ENCODE results near the gene SFT2D2.

SFT2D2 gene

GRCh38 chr1:168266644-168267186 lies 40.9 kb downstream of the SFT2D2 start:
- no peak overlapping the region for H3K27ac Mint-ChIP-seq
- H3K27me3 Mint-ChIP-seq = no peaks in the 10 kb centered on the region
- H3K4me3 Mint-ChIP-seq = no peak overlapping the region
- H3K36me3 Mint-ChIP-seq (ENCODE audit: low read depth) = peaks cover 23% of the 10 kb centered on the region
- H3K4me1 Mint-ChIP-seq (ENCODE audit: low read depth) = no peaks in the 10 kb centered on the region
- H3K9me3 Mint-ChIP-seq = peaks cover 5% of the 10 kb centered on the region

- Mint-ChIP-seq H3K36me3 (ENCODE audit: low read depth) (peaks cover 13% of the 10 kb centered on the region), H3K27me3 (no peaks in the 10 kb centered on the region), H3K27ac (no peak overlapping the region), H3K4me3 (no peak overlapping the region), H3K9me3 (peaks cover 5% of the 10 kb centered on the region), H3K4me1 (ENCODE audit: low read depth) (peaks cover 5% of the 10 kb centered on the region)
Measured at GRCh38 chr1:168271636-168272035, 45.8 kb downstream of the SFT2D2 start.

- Mint-ChIP-seq H3K4me1 (ENCODE audit: low read depth) (peaks cover 5% of the 10 kb centered on the region), H3K27me3 (no peaks in the 10 kb centered on the region), H3K4me3 (no peak overlapping the region), H3K9me3 (peaks cover 5% of the 10 kb centered on the region), H3K36me3 (ENCODE audit: low read depth) (peaks cover 19% of the 10 kb centered on the region), H3K27ac (no peak overlapping the region)
Measured at GRCh38 chr1:168273575-168273974, 47.8 kb downstream of the SFT2D2 start.

- no peaks in the 10 kb centered on the region for H3K9me3 Mint-ChIP-seq
- no peak overlapping the region for H3K27ac Mint-ChIP-seq
- H3K4me1 Mint-ChIP-seq (ENCODE audit: low read depth) = no peaks in the 10 kb centered on the region
- H3K27me3 Mint-ChIP-seq = no peaks in the 10 kb centered on the region
- peaks cover 22% of the 10 kb centered on the region for H3K36me3 Mint-ChIP-seq (ENCODE audit: low read depth)
- H3K4me3 Mint-ChIP-seq = no peak overlapping the region
Measured at GRCh38 chr1:168279253-168279652, 53.4 kb downstream of the SFT2D2 start.

GRCh38 chr1:168280296-168280927 lies 54.6 kb downstream of the SFT2D2 start, which contains the start of gene TBX19:
TSS of gene TBX19 (plus strand) at chr1:168280877. CDS start at chr1:168281091, 214 bp downstream.
- Mint-ChIP-seq H3K4me1 (ENCODE audit: low read depth) (no peaks in the 10 kb centered on the region), H3K27me3 (no peaks in the 10 kb centered on the region), H3K36me3 (ENCODE audit: low read depth) (peaks cover 19% of the 10 kb centered on the region), H3K9me3 (no peaks in the 10 kb centered on the region), H3K4me3 (no peak within 1 kb of the TSS), H3K27ac (no peak within 1 kb of the TSS)

- no peaks in the 10 kb centered on the region for H3K27me3 Mint-ChIP-seq
- peaks cover 5% of the 10 kb centered on the region for H3K4me1 Mint-ChIP-seq (ENCODE audit: low read depth)
- H3K27ac Mint-ChIP-seq = no peak overlapping the region
- no peak overlapping the region for H3K4me3 Mint-ChIP-seq
- H3K9me3 Mint-ChIP-seq = no peaks in the 10 kb centered on the region
- peaks cover 18% of the 10 kb centered on the region for H3K36me3 Mint-ChIP-seq (ENCODE audit: low read depth)
Measured at GRCh38 chr1:168281603-168282325, 56.0 kb downstream of the SFT2D2 start.

GRCh38 chr1:168285521-168285790 lies 59.7 kb downstream of the SFT2D2 start:
- Mint-ChIP-seq H3K36me3 (ENCODE audit: low read depth) (peaks cover 16% of the 10 kb centered on the region), H3K4me3 (no peak overlapping the region), H3K4me1 (ENCODE audit: low read depth) (peaks cover 13% of the 10 kb centered on the region), H3K9me3 (no peaks in the 10 kb centered on the region), H3K27me3 (no peaks in the 10 kb centered on the region), H3K27ac (no peak overlapping the region)

- Mint-ChIP-seq H3K4me1 (ENCODE audit: low read depth) (peaks cover 13% of the 10 kb centered on the region), H3K27me3 (no peaks in the 10 kb centered on the region), H3K4me3 (no peak overlapping the region), H3K27ac (no peak overlapping the region), H3K9me3 (no peaks in the 10 kb centered on the region), H3K36me3 (ENCODE audit: low read depth) (peaks cover 16% of the 10 kb centered on the region)
Measured at GRCh38 chr1:168285971-168286927, 60.4 kb downstream of the SFT2D2 start.

GRCh38 chr1:168287237-168287664 lies 61.4 kb downstream of the SFT2D2 start:
- Mint-ChIP-seq H3K9me3 (no peaks in the 10 kb centered on the region), H3K27me3 (no peaks in the 10 kb centered on the region), H3K27ac (no peak overlapping the region), H3K4me3 (no peak overlapping the region), H3K36me3 (ENCODE audit: low read depth) (peaks cover 10% of the 10 kb centered on the region), H3K4me1 (ENCODE audit: low read depth) (peaks cover 13% of the 10 kb centered on the region)

GRCh38 chr1:168288311-168289052 lies 62.7 kb downstream of the SFT2D2 start:
- Mint-ChIP-seq H3K9me3 (no peaks in the 10 kb centered on the region), H3K27ac (no peak overlapping the region), H3K27me3 (no peaks in the 10 kb centered on the region), H3K4me3 (no peak overlapping the region), H3K36me3 (ENCODE audit: low read depth) (peaks cover 10% of the 10 kb centered on the region), H3K4me1 (ENCODE audit: low read depth) (peaks cover 13% of the 10 kb centered on the region)

- Mint-ChIP-seq H3K4me3 (no peak overlapping the region), H3K27ac (no peak overlapping the region)
Measured at GRCh38 chr1:168291222-168291837, 65.5 kb downstream of the SFT2D2 start.

GRCh38 chr1:168293356-168293755 lies 67.6 kb downstream of the SFT2D2 start:
- no peaks in the 10 kb centered on the region for H3K4me1 Mint-ChIP-seq (ENCODE audit: low read depth)
- no peak overlapping the region for H3K27ac Mint-ChIP-seq
- H3K9me3 Mint-ChIP-seq = no peaks in the 10 kb centered on the region
- no peaks in the 10 kb centered on the region for H3K27me3 Mint-ChIP-seq
- no peak overlapping the region for H3K4me3 Mint-ChIP-seq
- H3K36me3 Mint-ChIP-seq (ENCODE audit: low read depth) = peaks cover 3% of the 10 kb centered on the region

More at GRCh38 chr1:168291222-168291837, 65.5 kb downstream of the SFT2D2 start:
- Mint-ChIP-seq H3K4me1 (ENCODE audit: low read depth) (peaks cover 12% of the 10 kb centered on the region), H3K36me3 (ENCODE audit: low read depth) (peaks cover 9% of the 10 kb centered on the region), H3K9me3 (no peaks in the 10 kb centered on the region), H3K27me3 (no peaks in the 10 kb centered on the region)

- no peak overlapping the region for H3K4me3 Mint-ChIP-seq
- no peaks in the 10 kb centered on the region for H3K9me3 Mint-ChIP-seq
- peaks cover 3% of the 10 kb centered on the region for H3K36me3 Mint-ChIP-seq (ENCODE audit: low read depth)
- H3K27ac Mint-ChIP-seq = no peak overlapping the region
- H3K4me1 Mint-ChIP-seq (ENCODE audit: low read depth) = no peaks in the 10 kb centered on the region
- no peaks in the 10 kb centered on the region for H3K27me3 Mint-ChIP-seq
Measured at GRCh38 chr1:168295411-168296114, 69.8 kb downstream of the SFT2D2 start.

Measured in stimulated activated naive CD8-positive, alpha-beta T cell treated with anti-CD3 and anti-CD28 coated beads, Interleukin-15, Interleukin-2, amounts not matched to agents 100 ng/mL and 50 ng/mL, for 24 hours (primary cell).